A673 (cell line): Measurements from ENCODE around the gene PNKD. TPM values are rescaled to one million over a fixed set of nuclear protein-coding genes. Genes with fewer than 3 reads are reported as not detected.

Experiments
- BruUV-seq: library from RNA; stranded (reverse); fragments of 400-500 nt; replicated peaks from 2 replicates; lab custom pipeline; 2021; lab: Mats Ljungman, UMichigan
- CTCF ChIA-PET: fragments of 300-600 bp; sonication (Branson Sonifier 250); formaldehyde crosslinking; loops from one replicate; lab custom pipeline; 2022; ENCODE audit warnings: antibody characterized with exemption; lab: Charles Lee
- POLR2A ChIA-PET: fragments of 300-600 bp; sonication (Branson Sonifier 250); formaldehyde crosslinking; loops from one replicate; lab custom pipeline; 2022; ENCODE audit warnings: antibody characterized with exemption; ENCODE audit not compliant: low non-redundant PET; lab: Charles Lee
- DNase-seq: peaks from one replicate; pipeline ENCODE4 v3.0.0-alpha.2; 2015; ENCODE audit warnings: low spot score
- H3K27ac ChIP-seq: fragments of 200-600 bp; sonication (generic); 2 replicates; pipeline ENCODE4 v1.5.1; 2016; ENCODE audit warnings: mixed run types, low read depth, mild to moderate bottlenecking, mixed read lengths, antibody characterized with exemption, low read length; ENCODE audit not compliant: poor library complexity, severe bottlenecking
- H3K27me3 ChIP-seq: fragments of 200-600 bp; sonication (generic); replicated peaks from 2 replicates; pipeline ENCODE4 v1.6.1; 2017; ENCODE audit warnings: mixed run types, low read depth, mild to moderate bottlenecking, mixed read lengths, antibody characterized with exemption, low read length; ENCODE audit not compliant: insufficient read depth, poor library complexity
- H3K36me3 ChIP-seq: fragments of 200-600 bp; sonication (generic); 2 replicates; pipeline ENCODE4 v1.6.1; 2016; ENCODE audit warnings: mixed run types, mild to moderate bottlenecking, mixed read lengths, antibody characterized with exemption, low read length; ENCODE audit not compliant: insufficient read depth, poor library complexity, severe bottlenecking
- H3K4me1 ChIP-seq: fragments of 200-600 bp; sonication (generic); 2 replicates; pipeline ENCODE4 v1.6.1; 2017; ENCODE audit warnings: mixed run types, mild to moderate bottlenecking, mixed read lengths, antibody characterized with exemption, low read length; ENCODE audit not compliant: insufficient read depth, poor library complexity, severe bottlenecking
- H3K4me3 ChIP-seq: fragments of 200-600 bp; sonication (generic); 2 replicates; pipeline ENCODE4 v1.5.1; 2016; ENCODE audit warnings: low read depth, mixed run types, mild to moderate bottlenecking, mixed read lengths, low read length; ENCODE audit not compliant: poor library complexity, severe bottlenecking
- H3K9me3 ChIP-seq: fragments of 200-600 bp; sonication (generic); 2 replicates; pipeline ENCODE4 v1.6.1; 2016; ENCODE audit warnings: mixed run types, low read depth, mild to moderate bottlenecking, mixed read lengths, antibody characterized with exemption, low read length; ENCODE audit not compliant: poor library complexity, severe bottlenecking
- CTCF ChIP-seq: fragments of 300-800, 200-600 bp; sonication (generic); conservative IDR thresholded peaks from 2 replicates; pipeline ENCODE4 v1.5.1; 2017; ENCODE audit warnings: low read depth, mild to moderate bottlenecking, antibody characterized with exemption, low read length, moderate library complexity, mixed read lengths
- EZH2 ChIP-seq: fragments of 200-600 bp; sonication (generic); IDR thresholded peaks from 2 replicates; pipeline ENCODE4 v1.6.1; 2017; ENCODE audit warnings: borderline replicate concordance, low read depth, mild to moderate bottlenecking, mixed read lengths, antibody characterized with exemption, low read length; ENCODE audit not compliant: poor library complexity, severe bottlenecking
- intact Hi-C: fragments of 100-400 bp; cut with micrococcal nuclease; formaldehyde crosslinking; loops from one replicate; pipeline ENCODE4 v1.10.0; 2022; ENCODE audit not compliant: unreplicated experiment
- total RNA-seq: library from RNA; stranded (reverse); gene quantifications from 2 replicates; pipeline ENCODE4 v1.2.3, GENCODE V29; 2021

PNKD gene
- total RNA-seq, 1 experiment from 2014 or later = 36.7 TPM

- BruUV-seq = no TSS peak
- Histone ChIP-seq H3K27ac (no peak overlapping the region), H3K4me1 (no peaks in the 10 kb centered on the region), H3K4me3 (no peak overlapping the region), H3K36me3 (no peaks in the 10 kb centered on the region), H3K9me3 (no peaks in the 10 kb centered on the region), H3K27me3 (no peaks in the 10 kb centered on the region)
- ChIA-PET CTCF (interaction anchor here (0.9 kb wide), 1 partner anchor 18 kb away, joined by 3 read pairs; no protein-coding TSS in a partner anchor), POLR2A (no interaction called here)
- intact Hi-C loops = no loop called here
- DNase-seq = no peak
- TF ChIP-seq CTCF = no peak
- TF ChIP-seq EZH2 = no peak
These were observed 107.7 kb downstream of the PNKD start for GRCh38 chr2:218378053-218378452.

- ChIA-PET CTCF (no interaction called here), POLR2A (no interaction called here)
- Histone ChIP-seq H3K4me3 (no peak within 1 kb of the TSS), H3K27ac (no peak within 1 kb of the TSS), H3K9me3 (no peaks in the 10 kb centered on the region), H3K27me3 (no peaks in the 10 kb centered on the region), H3K4me1 (no peaks in the 10 kb centered on the region), H3K36me3 (no peaks in the 10 kb centered on the region)
- no TSS peak for BruUV-seq
- no peak for TF ChIP-seq EZH2
- no peak for TF ChIP-seq CTCF
- intact Hi-C loops = no loop called here
- no peak for DNase-seq
These were observed 111.6 kb downstream of the PNKD start, which contains the start of gene SLC11A1 for GRCh38 chr2:218381916-218382366. SLC11A1 (plus strand) TSS chr2:218382273; CDS start chr2:218382369, 96 bp downstream.

GRCh38 chr2:218382785-218383184 is 112.5 kb downstream of the PNKD start:
- no peak for TF ChIP-seq CTCF
- no peak for TF ChIP-seq EZH2
- Histone ChIP-seq H3K27me3 (no peaks in the 10 kb centered on the region), H3K27ac (no peak overlapping the region), H3K4me1 (peaks cover 5% of the 10 kb centered on the region), H3K4me3 (no peak overlapping the region), H3K36me3 (no peaks in the 10 kb centered on the region), H3K9me3 (no peaks in the 10 kb centered on the region)
- DNase-seq = no peak
- BruUV-seq = no TSS peak
- intact Hi-C loops = no loop called here
- CTCF ChIA-PET = no interaction called here
- POLR2A ChIA-PET = no interaction called here
